Spinal cord (tissue), 10 donors: Measurements from ENCODE around the gene EIF2S2. TPM values are rescaled to one million over a fixed set of nuclear protein-coding genes. Genes with fewer than 3 reads are reported as not detected.

ENCODE experiments used
- DNase-seq, 6 donors: peaks; one replicate each; pipeline versions ENCODE4 v3.0.0 to v3.0.0-alpha.2; 2013 to 2015; ENCODE audit warnings: low spot score in 6 of 6, low read depth in 4 of 6
- H3K27ac ChIP-seq: one replicate; pipeline ENCODE4 v1.5.1; 2013; ENCODE audit warnings: low read depth, low read length, control low read depth
- H3K27me3 ChIP-seq: one replicate; pipeline ENCODE4 v1.6.1; 2013; ENCODE audit warnings: low read length; ENCODE audit not compliant: control insufficient read depth, insufficient read depth
- H3K36me3 ChIP-seq: one replicate; pipeline ENCODE4 v1.6.1; 2013; ENCODE audit warnings: low read length; ENCODE audit not compliant: control insufficient read depth, insufficient read depth
- H3K4me1 ChIP-seq: one replicate; pipeline ENCODE4 v1.6.1; 2013; ENCODE audit warnings: low read length; ENCODE audit not compliant: control insufficient read depth, insufficient read depth
- H3K4me3 ChIP-seq: one replicate; pipeline ENCODE4 v1.5.1; 2013; ENCODE audit warnings: low read depth, low read length, control low read depth
- H3K9me3 ChIP-seq: one replicate; pipeline ENCODE4 v1.6.1; 2013; ENCODE audit warnings: low read length; ENCODE audit not compliant: control insufficient read depth, insufficient read depth
- WGBS: methylation state at CpG from one replicate; pipeline ENCODE4 v1.1.5; 2013; ENCODE audit warnings: missing lambda C conversion rate; ENCODE audit not compliant: insufficient coverage; 5-methylcytosine and 5-hydroxymethylcytosine counted together
- polyA plus RNA-seq, 2 donors: library from polyadenylated mRNA; unstranded; fragments of 120-200 nt; gene quantifications; one replicate each; pipeline ENCODE4 v1.2.1, GENCODE V29; 2013; ENCODE audit not compliant: insufficient read length in 2 of 2
- total RNA-seq, 2 donors: library from RNA; depleted of rRNA in 1 of 2; stranded (reverse); fragments of 120-200 nt in 1 of 2; fragments of >200 nt in 1 of 2; gene quantifications; one replicate each; pipeline versions ENCODE4 v1.2.3 to v1.2.4, GENCODE V29; 2013 to 2014
- donor health status: healthy.

EIF2S2 gene
- total and polyA plus RNA-seq, 4 donors, result 40.8 to 68.6 (median 45.4) TPM

- Histone ChIP-seq H3K27ac (no peak overlapping the region), H3K4me3 (no peak overlapping the region), H3K4me1 (peaks cover 10% of the 10 kb centered on the region), H3K9me3 (no peaks in the 10 kb centered on the region), H3K36me3 (peaks cover 61% of the 10 kb centered on the region), H3K27me3 (no peaks in the 10 kb centered on the region)
- 96% methylated on average over 7 of the region's 8 CpGs for WGBS
- DNase-seq, result no peak
Observed at GRCh38 chr20:34082232-34082887, 29.7 kb downstream of the EIF2S2 start.

- no peak overlapping the region for H3K27ac ChIP-seq
- H3K9me3 ChIP-seq, result no peaks in the 10 kb centered on the region
- peaks cover 10% of the 10 kb centered on the region for H3K4me1 ChIP-seq
- no peak overlapping the region for H3K4me3 ChIP-seq
- no peaks in the 10 kb centered on the region for H3K27me3 ChIP-seq
- peaks cover 74% of the 10 kb centered on the region for H3K36me3 ChIP-seq
- DNase-seq, result no peak
- 95% methylated on average over 5 of the region's 6 CpGs for WGBS
Observed at GRCh38 chr20:34079818-34080217, 32.2 kb downstream of the EIF2S2 start.

- no peak overlapping the region for H3K27ac ChIP-seq
- no peaks in the 10 kb centered on the region for H3K27me3 ChIP-seq
- H3K36me3 ChIP-seq, result peaks cover 76% of the 10 kb centered on the region
- DNase-seq, result no peak
- no peaks in the 10 kb centered on the region for H3K9me3 ChIP-seq
- 94% methylated on average over 5 of the region's 5 CpGs for WGBS
- H3K4me1 ChIP-seq, result peaks cover 10% of the 10 kb centered on the region
- H3K4me3 ChIP-seq, result no peak overlapping the region
Observed at GRCh38 chr20:34078540-34078939, 33.5 kb downstream of the EIF2S2 start.

- H3K9me3 ChIP-seq, result no peaks in the 10 kb centered on the region
- 94% methylated on average over 10 of the region's 20 CpGs for WGBS
- no peaks in the 10 kb centered on the region for H3K4me1 ChIP-seq
- no peak overlapping the region for H3K4me3 ChIP-seq
- no peaks in the 10 kb centered on the region for H3K27me3 ChIP-seq
- H3K36me3 ChIP-seq, result peaks cover 75% of the 10 kb centered on the region
- no peak overlapping the region for H3K27ac ChIP-seq
- DNase-seq, result no peak
Observed at GRCh38 chr20:34076952-34077351, 35.1 kb downstream of the EIF2S2 start.

- DNase-seq, result no peak
- H3K36me3 ChIP-seq, result peaks cover 64% of the 10 kb centered on the region
- H3K9me3 ChIP-seq, result no peaks in the 10 kb centered on the region
- no peaks in the 10 kb centered on the region for H3K4me1 ChIP-seq
- H3K27ac ChIP-seq, result no peak overlapping the region
- WGBS, result 83% methylated on average over 12 of the region's 16 CpGs
- no peak overlapping the region for H3K4me3 ChIP-seq
- no peaks in the 10 kb centered on the region for H3K27me3 ChIP-seq
Observed at GRCh38 chr20:34075647-34076046, 36.4 kb downstream of the EIF2S2 start.

GRCh38 chr20:34074101-34074760 is 37.8 kb downstream of the EIF2S2 start:
- H3K4me3 ChIP-seq, result no peak overlapping the region
- H3K36me3 ChIP-seq, result peaks cover 56% of the 10 kb centered on the region
- WGBS, result 83% methylated on average over 5 of the region's 7 CpGs
- H3K27me3 ChIP-seq, result no peaks in the 10 kb centered on the region
- no peak for DNase-seq
- H3K4me1 ChIP-seq, result no peaks in the 10 kb centered on the region
- H3K9me3 ChIP-seq, result no peaks in the 10 kb centered on the region
- no peak overlapping the region for H3K27ac ChIP-seq

GRCh38 chr20:34072778-34073177 is 39.3 kb downstream of the EIF2S2 start:
- Histone ChIP-seq H3K36me3 (peaks cover 42% of the 10 kb centered on the region), H3K4me1 (no peaks in the 10 kb centered on the region), H3K27me3 (no peaks in the 10 kb centered on the region), H3K4me3 (no peak overlapping the region), H3K27ac (no peak overlapping the region), H3K9me3 (no peaks in the 10 kb centered on the region)
- DNase-seq, result no peak
- 93% methylated on average over 1 of the region's 1 CpG for WGBS

- H3K27me3 ChIP-seq, result no peaks in the 10 kb centered on the region
- H3K4me3 ChIP-seq, result no peak overlapping the region
- no peak for DNase-seq
- WGBS, result 91% methylated on average over 6 of the region's 8 CpGs
- peaks cover 37% of the 10 kb centered on the region for H3K36me3 ChIP-seq
- H3K9me3 ChIP-seq, result no peaks in the 10 kb centered on the region
- no peaks in the 10 kb centered on the region for H3K4me1 ChIP-seq
- no peak overlapping the region for H3K27ac ChIP-seq
Observed at GRCh38 chr20:34072076-34072475, 40.0 kb downstream of the EIF2S2 start.

GRCh38 chr20:34070859-34071258 is 41.2 kb downstream of the EIF2S2 start:
- peaks cover 26% of the 10 kb centered on the region for H3K36me3 ChIP-seq
- DNase-seq, result no peak
- no peaks in the 10 kb centered on the region for H3K4me1 ChIP-seq
- no peak overlapping the region for H3K27ac ChIP-seq
- no peaks in the 10 kb centered on the region for H3K9me3 ChIP-seq
- no peaks in the 10 kb centered on the region for H3K27me3 ChIP-seq
- 90% methylated on average over 5 of the region's 8 CpGs for WGBS
- H3K4me3 ChIP-seq, result no peak overlapping the region

GRCh38 chr20:34070079-34070439 is 42.0 kb downstream of the EIF2S2 start:
- WGBS, result no CpG with 5 or more reads among the region's 3 CpGs
- Histone ChIP-seq H3K4me3 (no peak overlapping the region), H3K27me3 (no peaks in the 10 kb centered on the region), H3K9me3 (no peaks in the 10 kb centered on the region), H3K27ac (no peak overlapping the region), H3K4me1 (peaks cover 4% of the 10 kb centered on the region), H3K36me3 (peaks cover 18% of the 10 kb centered on the region)
- no peak for DNase-seq
